COR-L47 (cell line): ENCODE results near the gene HADHB.
"Not testable (repeated sequence)": the region's sequence is repeated elsewhere in the genome, so short reads cannot be mapped to it uniquely, and the experiment has no call there.

ENCODE experiments used
- DNase-seq: peaks from one replicate; lab custom pipeline; 2025; lab: John Stamatoyannopoulos, UW

The HADHB gene

DNA sequence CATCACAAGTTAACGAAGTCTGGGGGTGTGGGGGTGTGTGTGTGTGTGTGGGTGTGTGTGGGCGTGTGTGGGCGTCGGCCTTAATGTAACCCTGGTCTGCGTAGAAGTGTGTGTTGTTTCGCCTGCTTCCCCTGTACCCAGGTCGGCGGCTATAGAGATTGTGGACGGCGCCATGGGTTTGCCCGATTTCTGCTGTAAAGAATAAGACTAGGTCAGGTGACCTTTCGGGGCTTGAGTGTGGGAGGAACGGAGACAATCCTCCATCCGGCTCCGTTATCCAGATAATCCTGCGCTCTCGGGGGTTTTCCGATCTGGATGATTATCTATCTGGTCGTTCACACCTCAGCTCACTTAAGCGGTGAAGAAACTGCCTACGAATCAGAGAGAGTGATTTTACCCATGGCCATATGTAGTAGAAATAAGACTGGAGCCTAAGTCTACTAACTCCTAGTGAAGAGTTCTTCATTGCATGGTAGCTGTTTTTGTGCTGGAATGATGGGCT is 543 bp downstream of the HADHB start:
- no peak for DNase-seq

DNA sequence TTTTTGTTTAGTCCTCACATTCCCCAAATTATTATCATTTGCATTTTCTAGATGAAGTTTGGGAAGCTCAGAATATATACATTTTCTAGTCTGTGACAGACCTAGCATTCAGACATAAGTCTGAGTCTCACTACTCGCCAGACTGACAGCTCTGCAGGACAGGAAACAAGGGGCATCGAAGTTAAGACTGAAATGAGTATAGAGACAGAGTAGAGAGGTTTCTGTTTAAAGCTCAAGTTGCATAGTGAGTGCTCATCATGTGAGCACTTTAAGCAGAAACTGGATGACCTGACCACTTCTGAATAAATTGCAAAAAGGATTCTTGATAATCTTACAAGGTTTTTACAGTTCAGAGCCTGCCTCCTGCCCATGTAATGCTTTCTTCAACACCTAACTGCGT is 1.1 kb downstream of the HADHB start:
- DNase-seq, result no peak

DNA sequence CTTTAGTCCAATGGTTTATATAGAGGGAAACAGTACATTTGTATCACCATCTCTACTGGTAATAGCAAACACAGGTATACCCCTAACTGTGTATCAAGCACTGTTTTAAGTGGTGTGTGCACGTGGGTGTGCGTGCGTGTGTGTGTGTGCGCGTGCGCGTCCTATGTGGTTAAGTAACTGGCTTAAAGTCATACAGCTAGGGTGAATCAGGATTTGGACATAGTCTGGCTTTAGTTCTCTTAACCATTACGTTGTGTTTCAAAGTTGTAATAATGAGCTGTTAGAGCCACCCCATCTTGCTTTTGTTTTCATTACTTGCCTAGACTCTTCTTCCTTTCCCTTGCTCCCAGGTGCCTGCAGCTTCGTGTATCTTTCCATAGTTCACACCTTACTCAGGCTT is 2.1 kb downstream of the HADHB start:
- DNase-seq, result no peak

DNA sequence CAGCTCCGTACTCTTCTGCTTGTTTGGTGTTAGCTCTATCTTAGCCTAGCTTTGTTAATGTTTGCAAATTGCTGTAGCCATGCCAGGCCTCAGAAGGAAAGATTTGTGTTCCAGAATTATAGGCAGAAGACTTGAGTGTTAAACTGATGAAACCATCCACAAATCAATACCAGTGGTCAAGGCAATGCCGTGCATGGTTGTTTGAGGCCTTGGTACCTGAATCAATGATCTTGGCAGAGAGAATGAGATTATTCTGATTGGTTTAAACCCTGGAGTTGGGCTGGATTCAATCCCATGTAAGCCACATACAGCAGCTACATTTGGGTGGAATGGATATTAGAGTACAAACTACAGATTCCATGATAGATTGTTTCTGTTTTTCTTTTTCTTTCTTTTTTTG is 4.9 kb downstream of the HADHB start:
- DNase-seq, result no peak

DNA sequence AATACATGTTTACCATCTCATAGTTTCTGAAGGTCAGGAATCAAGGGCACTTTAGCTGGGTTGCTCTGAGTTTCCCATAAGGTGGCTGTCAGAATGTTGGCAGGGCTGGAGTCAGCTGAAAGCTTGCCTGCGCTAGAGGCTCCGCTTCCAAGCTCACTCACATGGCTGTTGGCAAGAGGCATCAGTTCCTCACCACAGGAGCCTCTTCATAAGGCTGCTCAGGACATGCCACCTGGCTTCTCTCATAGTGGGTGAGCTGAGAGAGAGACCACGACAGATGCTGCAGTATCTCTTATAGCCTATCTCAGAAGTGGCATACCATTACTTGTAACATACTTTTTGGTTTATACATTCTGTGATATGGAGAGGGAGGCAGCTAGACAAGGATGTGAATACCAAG is 7.2 kb downstream of the HADHB start:
- DNase-seq, result no peak

DNA sequence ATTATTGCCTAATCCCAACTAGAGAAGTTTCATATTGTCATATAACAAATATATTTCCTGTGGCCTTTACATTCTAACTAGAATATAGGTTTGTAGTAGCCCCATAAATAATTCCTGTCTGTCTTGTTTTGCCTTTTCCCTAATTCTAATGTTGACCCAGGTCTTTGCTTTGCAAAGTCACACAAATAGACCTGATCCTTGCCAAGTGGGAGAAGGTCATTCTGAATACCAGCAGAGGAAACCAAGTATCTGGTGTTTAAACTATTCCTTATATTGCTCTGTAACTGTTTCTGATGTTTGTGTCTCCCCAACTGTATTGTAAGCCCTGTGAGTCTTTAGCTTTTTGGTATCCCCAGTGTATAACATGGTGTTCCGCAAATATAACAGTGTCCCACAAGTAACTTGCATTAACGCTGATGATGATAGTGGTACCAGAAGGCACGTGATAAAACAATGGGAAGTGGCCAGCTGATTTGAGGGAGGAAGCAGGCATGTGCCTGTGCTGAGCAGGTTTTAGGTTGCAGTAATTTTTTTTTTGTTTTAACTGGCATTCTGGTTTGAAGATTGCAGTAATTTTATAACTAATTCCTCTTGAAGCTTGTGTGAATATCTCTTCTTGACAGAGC is 11.1 kb downstream of the HADHB start:
- DNase-seq, result no peak

DNA sequence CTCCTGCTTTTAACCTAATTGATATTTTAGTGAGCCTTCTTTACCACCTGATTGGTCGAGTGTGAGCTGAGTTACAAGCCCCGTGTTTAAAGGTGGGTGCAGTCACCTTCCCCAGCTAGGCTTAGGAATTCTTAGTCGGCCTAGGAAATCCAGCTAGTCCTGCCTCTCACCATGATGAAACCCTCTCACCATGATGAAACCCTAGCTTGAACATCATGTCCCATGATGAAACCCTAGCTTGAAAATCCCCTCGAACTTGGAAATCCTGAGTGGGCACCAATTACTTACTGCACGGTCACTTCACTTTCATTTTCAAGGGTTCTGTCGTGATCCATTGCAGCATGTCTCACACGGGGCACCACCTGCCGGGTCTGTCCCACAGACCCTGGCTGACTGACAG is 14.1 kb downstream of the HADHB start:
- not testable (repeated sequence) for DNase-seq

DNA sequence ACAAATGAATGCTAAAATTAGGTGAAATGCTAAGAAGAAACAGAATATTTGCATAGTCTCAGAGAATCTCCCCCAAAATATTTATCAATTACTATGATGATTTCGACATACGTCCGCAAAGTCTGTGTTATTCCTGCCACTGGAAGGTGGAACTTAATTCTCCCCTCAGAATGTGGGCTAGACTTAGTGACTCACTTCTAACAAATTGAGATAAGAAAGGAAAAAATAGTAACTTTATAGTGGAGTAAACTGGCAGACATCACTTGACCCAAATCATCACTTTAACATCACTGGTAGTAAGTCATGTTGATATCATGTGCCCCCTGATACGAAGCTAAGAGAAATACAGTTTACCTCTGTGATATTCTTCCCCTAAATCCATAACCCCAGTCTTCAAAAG is 23.5 kb downstream of the HADHB start:
- DNase-seq, result no peak

DNA sequence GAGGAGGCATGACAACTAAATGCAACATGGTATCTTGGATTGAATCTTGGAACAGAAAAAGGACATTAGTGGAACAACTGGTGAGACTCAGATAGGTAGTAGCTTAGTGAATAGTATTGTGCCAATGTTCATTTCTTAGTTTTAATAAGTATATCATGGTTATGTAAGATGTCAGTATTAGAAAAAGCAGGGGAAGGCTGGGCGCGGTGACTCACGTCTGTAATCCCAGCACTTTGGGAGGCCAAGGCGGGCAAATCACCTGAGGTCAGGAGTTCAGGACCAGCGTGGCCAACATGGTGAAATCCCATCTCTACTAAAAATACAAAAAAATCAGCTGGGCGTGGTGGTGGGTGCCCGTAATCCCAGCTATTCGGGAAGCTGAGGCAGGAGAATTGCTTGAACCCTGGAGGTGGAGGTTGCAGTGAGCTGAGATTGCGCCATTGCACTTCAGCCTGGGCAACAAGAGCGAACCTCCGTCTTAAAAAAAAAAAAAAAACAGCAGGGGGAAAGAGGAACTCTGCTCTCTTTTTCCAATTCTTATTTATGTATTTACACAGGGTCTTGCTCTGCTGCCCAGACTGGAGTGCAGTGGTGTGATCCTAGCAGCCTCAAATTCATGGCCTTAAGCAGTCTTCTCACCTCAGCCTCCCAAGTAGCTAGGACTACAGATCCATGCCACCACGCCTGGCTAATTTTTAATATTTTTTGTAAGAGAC is 24.1 kb downstream of the HADHB start:
- not testable (repeated sequence) for DNase-seq

DNA sequence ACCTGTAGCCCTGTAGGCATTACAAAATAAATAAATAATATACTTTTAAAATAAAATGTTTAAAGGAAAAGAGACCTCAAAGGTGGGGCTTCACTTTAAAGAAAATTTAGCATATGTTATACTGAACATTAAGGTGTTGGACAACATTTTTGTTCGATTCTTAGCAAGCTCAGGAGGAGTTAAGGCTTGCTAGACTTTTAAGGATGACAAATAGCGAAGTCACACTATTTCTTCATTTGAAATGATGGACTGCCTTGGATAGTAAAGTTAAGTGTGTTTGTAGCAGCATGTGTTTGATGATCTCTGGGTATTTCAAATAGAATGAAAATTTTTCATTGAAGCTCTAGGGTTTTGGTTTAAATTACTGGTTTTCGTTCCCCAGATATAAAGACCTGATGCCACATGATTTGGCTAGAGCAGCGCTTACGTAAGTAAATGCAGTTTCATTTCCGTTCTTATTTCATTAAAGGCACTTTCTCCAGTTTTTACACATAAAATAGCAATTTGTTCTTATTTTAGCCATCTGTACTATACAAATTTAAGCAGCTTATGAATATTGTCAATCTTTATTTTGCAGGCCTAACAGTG is 24.9 kb downstream of the HADHB start:
- DNase-seq, result no peak

DNA sequence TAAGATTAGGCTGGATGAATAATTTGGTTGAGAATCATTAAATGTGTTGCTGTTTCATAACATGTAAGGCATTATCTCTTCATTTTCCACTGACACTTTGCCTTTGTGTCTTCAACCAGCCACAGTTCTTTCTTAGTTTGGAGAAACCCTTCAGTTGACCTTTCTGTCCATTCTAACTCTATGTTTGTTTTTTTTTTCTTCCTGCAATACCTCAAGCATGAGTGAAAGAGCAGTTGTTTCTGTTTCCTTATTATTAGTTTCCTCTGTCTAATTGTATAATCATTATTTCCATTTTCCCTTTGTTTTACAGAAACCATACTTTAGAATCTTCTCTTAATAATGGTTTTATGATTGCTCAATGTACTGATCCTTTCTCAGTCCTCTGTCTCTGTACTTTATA is 25.6 kb downstream of the HADHB start:
- no peak for DNase-seq

DNA sequence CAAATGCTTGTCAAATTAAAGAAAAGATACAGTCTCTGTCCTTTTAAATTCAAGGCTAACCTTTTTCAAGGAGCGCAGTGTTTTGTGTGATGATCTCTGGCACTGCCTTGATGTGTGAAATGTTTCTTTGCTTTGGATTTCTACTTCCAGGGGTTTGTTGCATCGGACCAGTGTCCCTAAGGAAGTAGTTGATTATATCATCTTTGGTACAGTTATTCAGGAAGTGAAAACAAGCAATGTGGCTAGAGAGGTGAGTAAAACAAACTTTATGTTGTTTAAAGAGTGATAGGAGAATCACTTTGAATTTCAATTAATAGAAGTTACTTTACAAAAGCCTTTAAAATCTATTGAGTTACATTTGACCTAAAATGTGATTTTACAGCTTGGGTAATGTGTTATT is 28.8 kb downstream of the HADHB start:
- no peak for DNase-seq

DNA sequence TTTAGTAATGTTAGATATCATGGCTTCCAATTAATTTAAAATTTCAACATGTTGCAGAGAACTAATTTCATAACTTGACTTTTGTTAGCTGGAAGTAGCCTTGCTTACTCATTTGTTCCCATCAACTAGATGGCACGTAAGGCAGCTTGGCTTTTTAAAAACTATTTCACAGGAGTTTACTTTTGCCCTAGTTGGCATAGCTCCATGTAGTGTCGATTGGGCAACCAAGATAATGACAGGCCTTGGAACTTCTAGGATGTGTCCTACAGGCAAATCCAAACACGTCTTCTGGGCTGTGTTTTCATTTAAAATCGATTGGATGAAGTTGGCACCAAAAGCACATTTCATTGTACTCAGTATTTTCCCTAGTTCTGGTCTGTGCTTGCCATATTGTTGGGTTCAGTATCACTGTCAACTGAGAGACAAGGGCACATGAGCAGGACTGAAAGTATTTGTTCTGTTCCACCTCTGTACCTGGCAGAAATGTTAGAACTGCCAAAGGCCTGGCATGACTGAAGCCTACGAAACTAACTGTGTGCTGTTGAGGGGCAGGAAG is 29.4 kb downstream of the HADHB start:
- peak; percentile 58 for DNase-seq

DNA sequence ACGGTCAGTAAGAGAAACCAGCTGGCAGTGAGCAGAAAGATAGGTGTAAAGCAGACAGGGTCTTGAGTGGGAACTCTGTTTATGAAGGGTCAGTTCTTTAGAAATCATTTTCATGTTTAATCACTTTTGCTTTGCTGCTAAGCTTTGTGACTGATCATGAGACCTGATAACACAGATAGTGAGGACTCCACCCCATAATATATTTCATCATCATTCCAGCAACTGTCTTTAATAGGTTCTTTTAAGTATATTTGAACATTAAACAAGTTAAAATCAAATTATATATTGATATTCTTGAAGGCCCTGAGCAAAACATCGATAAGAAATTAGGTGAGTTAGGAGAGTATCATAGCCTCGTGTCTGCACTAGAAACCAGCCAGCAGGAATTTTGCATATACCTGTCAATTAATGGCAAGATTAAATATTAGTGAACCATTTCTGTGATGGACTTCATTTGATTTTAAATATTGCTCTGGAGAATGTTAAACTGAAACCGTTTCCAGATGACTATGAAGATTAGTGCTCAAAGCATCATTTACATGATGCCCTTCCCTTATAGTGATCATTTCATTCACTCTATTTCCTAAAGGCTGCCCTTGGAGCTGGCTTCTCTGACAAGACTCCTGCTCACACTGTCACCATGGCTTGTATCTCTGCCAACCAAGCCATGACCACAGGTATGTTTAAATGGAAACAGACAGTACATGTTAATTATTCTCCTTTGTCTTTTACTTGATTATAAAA is 31.9 kb downstream of the HADHB start:
- no peak for DNase-seq

DNA sequence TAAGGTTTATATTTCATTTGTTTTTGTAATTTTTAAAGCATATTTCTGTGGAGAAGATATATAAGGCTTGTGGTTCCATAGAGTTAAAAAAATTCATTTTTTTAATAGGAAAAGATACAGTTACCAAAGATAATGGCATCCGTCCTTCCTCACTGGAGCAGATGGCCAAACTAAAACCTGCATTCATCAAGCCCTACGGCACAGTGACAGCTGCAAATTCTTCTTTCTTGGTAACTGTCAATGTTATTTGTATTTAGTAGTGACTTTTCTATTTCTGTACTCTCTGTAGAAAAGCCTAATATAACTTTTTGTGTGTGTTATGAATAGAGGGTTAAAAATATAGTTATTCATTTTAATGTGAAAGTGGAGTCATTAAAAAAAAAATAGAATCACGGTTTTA is 35.1 kb downstream of the HADHB start:
- DNase-seq, result no peak

DNA sequence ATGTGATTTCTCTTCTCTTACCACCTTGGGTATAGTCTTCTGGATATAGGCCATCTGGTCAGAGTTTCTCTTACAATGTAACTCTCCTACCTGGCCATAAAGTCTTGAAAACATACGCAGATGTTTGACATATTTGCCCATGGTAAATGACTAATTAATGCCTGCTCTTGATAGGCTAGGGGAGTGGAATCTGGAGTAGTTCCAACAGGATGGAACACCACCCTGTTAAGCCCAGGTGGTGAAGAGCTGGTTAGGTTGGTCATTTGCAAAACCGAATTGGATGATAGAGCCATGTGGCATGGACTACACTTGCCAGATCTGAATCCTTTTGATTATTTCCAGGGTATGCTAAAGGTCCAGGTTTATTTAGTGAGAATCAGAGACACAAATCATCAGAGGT is 36.5 kb downstream of the HADHB start:
- no peak for DNase-seq

DNA sequence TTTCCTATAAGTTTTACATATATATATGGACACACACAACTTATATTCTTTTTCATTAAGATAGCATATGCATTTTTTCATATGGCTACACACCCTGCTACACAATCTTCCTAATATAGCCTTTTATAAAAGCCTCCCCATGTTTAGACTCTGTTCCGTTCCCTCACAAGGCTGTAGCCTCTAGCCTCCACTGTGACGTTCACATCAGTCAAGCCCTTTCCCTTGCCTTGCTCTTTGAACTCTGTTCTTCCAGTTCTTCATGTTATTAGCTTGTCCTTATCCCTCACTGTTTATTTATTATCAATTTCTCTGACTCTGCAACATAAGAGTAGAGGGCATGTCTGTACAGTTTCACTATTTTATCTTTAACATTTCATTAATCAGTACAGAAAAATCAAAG is 38.9 kb downstream of the HADHB start:
- DNase-seq, result no peak

DNA sequence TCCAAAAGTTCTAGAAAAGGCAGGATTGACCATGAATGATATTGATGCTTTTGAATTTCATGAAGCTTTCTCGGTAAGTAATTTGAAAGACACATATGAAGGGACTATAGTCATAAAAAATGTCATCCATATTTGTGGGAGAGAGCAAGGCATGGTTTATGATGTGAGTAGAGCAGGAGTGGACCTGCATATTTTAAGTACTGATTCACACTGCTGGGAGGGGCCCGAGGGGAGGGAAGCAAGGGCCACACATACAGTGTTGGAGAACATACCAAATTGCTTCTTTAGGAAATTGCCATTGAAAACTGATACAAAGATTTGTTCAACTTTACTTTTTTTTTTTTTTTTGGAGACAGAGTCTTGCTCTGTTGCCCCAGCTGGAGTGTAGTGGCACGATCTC is 39.4 kb downstream of the HADHB start:
- DNase-seq, result no peak

DNA sequence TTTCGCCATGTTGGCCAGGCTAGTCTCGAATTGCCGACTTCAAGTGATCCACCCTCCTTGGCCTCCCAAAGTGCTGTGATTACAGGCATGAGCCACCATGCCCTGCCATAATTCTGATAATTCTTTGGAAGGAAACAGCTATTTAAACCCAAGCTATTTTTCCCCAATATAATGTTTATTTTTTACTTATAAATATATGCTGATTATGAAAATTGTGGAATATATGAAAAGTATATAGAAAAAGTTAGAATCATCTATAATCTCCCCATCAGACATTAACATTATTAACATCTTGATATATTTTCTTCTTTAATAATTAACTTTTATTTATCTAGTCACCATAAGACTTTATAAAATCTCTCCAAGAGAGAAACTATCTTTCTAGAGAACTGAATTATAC is 41.2 kb downstream of the HADHB start:
- no peak for DNase-seq

DNA sequence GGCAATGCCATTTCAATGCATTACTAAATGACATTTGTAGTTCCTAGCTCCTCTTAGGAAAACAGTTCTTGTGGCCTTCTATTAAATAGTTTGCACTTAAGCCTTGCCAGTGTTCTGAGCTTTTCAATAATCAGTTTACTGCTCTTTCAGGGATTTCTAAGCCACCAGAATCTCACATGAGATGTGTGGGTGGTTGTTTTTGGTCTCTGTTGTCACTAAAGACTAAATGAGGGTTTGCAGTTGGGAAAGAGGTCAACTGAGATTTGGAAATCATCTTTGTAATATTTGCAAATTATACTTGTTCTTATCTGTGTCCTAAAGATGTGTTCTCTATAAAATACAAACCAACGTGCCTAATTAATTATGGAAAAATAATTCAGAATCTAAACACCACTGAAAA is 45.3 kb downstream of the HADHB start:
- DNase-seq, result no peak

DNA sequence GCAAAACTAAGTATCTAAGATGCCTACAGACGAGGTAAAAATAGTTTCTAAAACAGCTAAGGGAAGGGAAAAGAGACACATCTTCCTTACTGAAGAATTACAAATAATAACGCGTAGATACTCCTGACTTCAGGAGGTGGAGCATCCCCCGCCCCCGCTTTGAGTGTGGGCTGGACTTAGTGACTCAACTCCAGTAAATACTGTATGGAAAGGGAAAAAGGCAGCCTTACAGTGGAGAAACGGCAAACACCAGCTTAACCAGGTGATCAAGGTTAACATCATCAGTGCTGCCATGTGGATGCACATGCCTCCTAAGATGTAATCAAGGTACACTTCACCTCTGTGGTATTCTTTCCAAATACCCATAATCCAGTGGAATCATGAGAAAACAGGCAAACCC is 47.9 kb downstream of the HADHB start:
- DNase-seq, result no peak

DNA sequence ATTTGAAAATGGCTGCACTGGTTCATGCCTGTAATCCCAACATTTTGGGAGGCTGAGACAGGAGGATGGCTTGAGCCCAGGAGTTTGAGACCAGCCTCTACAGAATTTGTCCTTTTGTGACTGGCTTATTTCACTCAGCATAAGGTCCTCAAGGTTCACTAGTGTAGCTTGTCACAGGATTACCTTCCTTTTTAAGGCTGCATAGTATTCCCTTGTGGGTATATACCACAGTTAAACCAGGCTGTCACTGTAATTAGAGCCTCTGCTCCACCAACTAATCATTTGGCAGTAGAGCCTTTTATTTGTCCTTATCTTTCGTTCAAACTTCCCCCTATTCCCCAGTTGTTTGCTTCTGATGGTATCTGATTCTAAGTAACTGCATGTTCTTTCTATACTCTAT is 50.8 kb downstream of the HADHB start:
- no peak for DNase-seq

DNA sequence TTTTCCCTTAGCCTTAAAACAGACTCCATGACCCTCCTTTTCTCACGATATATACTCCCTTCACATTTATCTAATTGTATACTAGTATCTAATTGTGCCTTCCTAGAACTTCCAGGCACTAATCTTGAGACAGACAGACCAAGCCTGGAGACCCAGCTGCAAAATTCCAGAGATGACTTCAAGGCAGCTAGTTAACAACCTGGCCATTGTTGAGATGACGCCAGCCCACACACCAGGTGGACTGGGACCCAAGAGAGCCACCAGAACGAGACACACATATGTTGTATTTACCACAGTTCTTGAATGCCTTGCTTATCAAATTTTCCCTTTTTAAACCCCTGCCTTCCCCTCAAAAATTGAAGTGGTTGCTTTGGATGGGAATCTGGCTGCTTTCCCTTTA is 52.3 kb downstream of the HADHB start:
- DNase-seq, result no peak
